Kidney tubule cell (primary cell): Measurements from ENCODE around the gene FHOD1.

ENCODE experiments used
- DNase-seq: peaks from one replicate; pipeline ENCODE4 v3.0.0-alpha.2; 2018; ENCODE audit warnings: low spot score

FHOD1 gene

DNA sequence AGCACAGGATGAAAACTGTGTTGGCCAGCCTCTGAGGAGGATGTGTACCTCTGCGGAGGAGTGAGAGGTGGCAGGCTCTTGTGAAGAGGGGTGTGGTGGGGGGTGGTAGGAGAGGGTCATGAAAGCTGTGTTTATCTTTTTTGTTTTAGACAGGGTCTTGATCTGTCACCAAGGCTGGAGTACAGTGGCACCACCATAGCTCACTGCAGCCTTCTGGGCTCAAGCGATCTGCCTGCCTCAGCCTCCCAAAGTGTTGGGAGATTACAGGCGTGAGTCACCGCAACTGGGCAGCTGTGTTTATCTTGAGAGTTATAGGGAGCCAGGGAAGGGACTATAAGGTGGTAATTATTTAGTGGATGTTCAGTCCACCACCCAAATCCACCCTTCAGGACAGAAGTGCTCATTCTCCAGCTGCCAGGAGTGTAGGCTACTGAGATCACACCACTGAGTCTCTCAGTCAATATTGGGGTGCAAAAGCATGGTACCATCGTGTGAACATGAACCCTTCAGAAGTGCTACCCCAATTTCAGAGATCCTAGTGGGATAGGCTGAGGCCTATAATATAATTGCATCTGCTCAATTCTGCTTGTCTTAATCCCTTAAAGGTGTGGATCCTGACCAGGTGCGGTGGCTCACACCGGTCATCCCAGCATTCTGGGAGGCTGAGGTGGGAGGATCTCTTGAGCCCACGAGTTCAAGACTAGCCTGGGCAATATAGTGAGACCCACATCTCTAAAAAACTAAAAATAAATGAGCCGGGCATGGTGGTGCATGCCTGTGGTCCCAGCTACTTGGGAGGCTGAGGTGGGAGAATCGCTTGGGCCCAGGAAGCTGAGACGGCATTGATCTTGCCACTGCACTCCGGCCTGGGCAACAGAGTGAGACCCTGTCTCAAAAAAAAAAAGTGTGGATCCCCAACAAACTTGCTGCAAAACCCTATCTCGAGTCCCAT lies 56.6 kb downstream of the FHOD1 start:
- no peak for DNase-seq

DNA sequence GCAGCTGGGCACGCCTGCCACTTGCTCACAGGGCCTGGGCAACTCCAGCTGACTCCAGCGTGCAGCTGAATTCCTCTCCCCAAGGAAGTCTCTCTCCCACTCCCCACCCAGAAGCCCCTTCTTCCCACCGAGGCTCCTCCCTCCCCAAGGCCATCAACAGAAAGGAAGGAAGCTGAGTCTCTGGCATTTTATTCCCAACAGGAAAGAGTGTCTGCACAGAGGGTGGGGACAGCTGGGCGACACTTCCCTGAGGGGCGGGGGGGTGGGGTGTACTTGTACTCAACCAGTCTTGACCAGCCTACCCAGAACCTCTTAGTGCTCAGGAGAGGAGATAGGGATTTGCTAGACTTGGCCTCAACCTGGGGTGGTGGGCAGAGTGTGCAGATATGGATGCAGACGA lies 57.2 kb downstream of the FHOD1 start, which contains the start of gene EXOC3L1:
Gene EXOC3L1, minus strand, starts transcription at position 96 of the 400 bp plus-strand sequence. CDS start 460 bp downstream, outside the sequence.
- DNase-seq = no peak

DNA sequence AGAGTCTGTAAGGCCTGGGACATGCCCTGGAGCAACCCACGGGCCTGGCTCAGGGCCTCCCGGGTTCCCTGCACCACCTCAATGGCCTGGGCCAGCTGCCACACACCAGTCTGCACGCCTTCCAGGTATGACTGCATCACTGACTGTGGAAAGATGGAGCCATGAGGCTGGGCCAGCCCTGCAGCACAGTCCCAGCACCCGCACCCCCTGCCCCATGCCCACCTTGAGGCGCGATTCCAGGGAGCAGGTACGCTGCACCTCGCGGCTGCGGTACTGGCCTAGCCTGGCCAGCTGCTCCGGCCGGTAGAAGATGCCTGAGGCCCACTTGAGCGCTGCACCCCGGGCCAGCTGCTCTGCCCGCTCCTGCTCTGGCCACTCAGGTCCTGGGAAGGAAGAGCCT lies 58.5 kb downstream of the FHOD1 start:
- no peak for DNase-seq

DNA sequence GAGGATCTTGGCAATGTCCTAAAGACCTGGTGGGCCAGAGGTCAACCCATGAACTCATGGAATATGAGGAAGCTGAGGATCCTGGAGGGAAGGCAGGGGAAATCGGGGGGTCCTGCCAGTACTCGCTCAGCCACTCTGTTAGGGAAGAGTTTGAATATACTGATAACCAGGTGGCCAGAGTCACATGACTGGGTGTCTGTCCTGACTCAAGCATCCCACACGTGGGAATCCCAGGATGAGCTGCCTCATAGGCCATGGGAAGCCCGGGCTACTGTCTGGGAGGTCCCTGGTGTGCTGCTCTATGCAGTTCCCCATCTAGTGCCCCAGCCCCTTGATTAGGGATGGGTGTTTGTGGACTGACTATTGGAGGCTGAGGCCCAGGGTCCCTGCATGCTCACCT lies 59.0 kb downstream of the FHOD1 start:
- no peak for DNase-seq

DNA sequence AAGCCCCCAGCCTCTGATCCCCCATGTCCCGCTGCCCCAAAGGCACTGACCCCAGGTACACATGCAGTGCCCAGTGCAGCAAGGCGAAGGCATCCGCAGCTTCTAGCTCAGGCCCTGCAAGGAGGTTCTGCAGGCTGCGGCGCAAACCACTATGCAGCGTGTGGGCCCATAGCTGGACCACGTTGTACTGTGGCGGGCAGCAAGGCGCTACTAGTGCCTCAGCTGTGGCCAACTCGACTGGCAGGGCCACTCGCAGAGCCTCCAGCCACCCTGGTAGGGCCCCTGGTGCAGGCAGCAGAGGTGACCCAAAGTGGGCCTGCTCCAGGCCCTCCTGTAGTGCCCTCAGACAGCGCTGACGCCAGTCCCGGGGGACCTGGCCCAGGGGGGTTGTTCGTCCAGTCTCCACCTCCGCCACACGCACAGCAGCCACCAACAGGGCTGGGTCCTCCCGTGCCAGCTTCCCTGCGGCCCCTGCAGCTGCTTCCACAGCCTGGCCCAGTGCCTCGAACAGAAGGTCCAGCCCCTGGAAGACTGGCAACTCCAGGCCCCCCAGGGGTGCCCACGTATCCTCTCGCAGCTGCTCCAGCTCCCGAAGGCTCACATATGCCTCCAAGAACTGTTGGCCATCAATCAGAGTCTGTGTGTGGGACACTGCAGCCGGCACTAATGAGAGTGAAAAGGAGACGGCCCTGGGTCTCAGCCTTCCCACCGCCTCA lies 59.9 kb downstream of the FHOD1 start:
- no peak for DNase-seq

DNA sequence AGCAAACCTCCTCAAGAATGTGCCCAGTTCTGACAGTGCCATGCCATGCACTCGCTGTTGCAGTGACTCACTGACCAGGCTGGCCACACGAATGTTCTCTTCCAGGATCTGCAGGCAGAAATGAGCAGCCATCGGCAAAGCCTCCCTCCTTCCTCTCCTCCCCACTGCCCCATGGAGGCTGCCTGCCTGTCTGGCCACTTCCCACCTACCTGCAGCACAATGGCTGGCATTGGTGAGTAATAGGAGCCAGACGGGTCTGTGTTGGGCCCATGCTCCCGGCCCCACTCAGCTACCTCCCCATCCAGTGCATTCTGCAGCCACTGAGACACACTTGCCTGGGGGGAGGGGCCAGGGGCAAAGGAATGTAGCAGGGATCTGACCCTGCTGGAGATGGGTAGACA lies 60.7 kb downstream of the FHOD1 start:
- peak; percentile 93 for DNase-seq

DNA sequence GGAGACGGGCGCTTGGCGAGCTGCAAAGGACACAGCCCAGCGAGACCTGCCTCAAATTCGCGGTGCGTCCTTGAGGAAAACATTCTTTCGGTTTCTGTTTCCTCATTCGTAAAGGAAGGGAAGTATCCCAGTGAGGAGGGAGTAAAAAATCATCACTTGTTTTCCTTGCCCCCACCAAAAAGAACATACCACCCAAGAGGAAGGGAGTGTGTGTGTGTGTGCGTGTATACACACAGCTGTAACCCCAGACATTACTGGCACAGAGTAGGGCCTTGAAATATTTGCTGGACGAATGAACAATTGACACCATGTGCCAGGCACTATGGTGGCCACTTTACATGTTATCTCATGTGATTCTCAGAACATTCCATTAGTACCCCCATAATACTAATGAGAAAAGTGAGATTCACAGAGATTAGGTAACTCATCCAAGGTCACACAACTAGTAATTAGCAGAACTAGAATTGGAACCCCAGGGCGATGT lies 61.6 kb downstream of the FHOD1 start:
- DNase-seq = no peak

DNA sequence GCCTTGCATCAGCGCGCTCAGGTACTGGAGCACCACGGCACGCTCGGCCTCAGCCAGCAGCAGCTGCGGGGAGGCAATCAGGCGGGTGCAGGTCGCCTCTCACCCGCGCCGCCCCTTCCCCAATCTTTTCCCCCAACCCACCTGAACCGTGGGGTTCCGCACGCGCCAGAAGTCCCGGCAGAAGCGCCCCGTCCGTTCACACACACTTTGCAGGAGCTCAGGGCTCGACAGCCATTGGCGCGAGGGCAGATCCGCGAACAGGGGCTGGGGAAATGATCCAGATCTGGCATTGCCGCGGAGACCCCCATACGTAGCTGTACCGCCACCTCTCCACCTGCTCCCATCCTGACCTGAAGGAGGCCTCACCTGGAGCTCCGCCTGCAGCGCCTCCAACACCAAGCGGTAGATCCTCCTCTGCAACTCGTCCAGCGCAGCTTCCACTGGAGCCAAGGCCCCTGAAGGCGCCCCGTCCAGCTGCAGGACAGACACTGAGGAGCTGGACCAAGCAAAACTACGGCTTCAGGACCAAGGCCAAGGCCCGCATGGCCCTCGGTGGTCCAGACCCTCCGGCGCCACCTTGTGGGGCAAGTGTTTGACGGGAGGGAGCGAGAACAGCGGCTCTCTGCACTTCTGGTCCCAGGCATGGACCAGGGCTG lies 62.2 kb downstream of the FHOD1 start:
- DNase-seq = peak; percentile 90

DNA sequence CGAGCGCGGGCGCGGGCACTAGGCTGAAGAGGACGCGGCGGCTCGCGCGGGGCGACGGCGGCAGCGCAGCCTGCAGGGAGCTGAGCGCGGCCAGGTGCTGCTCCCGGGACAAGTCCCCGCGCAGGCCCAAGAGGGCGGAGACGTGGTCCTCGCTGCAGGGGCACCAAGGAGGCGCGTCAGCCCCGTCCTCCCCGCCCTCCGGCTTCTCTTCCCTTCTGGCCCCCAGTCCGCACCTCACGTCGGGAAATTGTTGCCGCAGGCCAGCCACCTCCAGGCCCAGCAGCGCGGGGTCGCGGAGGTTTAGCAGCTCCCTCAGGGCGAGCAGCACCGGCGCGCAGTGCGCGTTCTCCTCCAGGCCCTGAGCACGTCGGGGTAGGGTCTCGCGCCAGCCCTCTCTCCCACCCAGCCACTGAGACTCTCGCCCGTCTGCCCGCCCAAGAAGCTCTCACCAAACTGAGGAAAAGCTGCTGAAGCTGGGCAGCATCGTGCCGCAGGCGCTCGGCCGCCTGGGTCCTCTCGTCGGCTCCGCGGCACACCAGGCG lies 62.8 kb downstream of the FHOD1 start:
- DNase-seq = no peak

DNA sequence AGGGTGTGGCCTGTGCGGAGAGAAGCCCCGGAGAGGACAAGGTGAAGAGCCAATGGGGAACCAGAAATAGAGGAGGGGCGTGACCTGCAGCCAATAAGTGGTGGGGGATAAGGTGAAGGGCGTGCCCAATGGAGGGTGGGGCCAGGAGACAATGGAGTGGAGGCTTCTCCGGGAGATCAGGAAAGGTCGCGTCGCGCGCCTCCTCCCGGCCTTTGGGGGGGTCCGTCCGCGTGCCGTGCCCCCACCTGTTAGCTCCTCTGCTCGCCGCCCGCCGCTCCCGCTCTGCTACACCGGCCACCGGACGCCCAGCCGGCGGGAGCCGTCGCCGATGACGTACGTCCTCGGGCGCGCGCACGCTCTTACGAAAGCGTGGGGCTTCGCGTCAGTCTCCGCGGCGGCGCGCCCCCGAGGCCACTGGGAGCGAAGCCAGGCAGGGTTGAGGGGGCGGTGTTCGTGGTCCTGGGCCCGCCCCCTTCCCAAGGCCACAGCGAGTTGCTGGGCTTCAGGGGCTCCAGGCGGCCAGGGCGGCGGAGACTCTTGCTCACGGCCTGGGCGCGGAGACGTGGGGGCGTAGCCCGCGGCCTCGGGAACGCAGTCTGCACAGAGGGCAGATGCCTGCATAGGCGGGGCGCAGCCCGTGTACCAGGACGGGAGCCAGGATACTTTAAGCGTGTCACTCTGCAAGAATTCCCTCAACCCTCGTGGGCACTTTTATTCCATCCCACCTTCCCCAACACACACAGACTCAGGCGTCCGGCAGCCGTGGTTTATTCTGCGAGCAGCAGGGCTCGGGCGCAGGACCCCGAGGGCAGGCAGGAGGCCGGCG lies 63.4 kb downstream of the FHOD1 start, which contains the start of gene MATCAP1:
Gene MATCAP1, minus strand, starts transcription at position 337 of the 826 bp plus-strand sequence. CDS start 3,353 bp downstream, outside the sequence.
- DNase-seq = peak; percentile 98

DNA sequence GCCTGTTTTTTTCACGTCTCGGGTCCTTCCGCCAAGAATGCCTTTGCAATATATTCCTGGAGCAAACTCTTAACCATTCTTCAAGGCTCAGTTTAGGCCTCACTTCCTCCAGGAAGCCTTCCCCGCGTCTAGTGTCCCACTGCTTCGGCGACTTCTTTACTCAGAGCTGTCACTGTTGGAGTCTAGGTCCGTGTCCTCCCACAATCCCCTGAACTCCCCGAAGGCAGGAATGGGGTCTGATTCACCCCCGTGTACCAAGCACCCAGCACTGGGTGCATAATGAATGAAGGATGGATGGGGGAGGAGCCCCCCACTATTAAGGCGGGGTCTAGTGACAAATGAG lies 64.0 kb downstream of the FHOD1 start:
- no peak for DNase-seq

DNA sequence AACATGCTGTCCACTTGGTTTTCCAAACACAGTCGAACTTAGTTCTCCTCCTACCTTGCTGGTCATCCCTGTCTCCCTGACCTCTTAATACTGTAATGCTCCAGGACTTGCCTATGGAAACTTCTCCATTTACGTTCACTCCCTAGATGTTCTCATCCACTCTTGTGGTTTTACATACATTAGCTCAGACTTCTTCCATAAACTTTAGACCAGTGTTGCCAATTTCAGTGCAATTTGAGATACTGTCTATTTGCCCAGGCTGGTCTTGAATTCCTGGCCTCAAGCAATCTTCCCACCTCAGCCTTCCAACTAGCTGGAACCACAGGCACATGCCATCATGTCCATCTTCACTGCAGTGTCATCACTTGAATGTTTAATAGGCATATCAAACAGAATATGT lies 65.0 kb downstream of the FHOD1 start:
- no peak for DNase-seq

DNA sequence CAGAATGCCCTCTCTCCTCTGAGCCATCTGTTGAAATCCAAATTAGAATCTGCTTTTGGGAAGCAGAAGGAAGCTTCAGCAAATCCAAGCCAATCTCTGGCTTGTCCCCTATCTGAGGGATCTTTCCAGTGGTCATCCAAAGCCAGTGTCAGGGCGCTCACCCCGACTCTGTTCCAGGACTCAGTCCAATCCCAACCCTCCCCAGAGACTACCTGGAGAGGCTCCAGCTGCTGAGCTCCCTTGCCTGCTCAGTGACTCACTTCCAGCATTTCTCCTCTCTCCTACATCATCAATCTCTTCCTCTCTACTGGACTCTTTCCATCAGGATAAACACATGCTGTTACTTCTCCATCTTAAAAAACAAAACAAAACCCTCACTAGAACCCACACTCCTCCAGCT lies 65.9 kb downstream of the FHOD1 start:
- DNase-seq = peak; percentile 52

DNA sequence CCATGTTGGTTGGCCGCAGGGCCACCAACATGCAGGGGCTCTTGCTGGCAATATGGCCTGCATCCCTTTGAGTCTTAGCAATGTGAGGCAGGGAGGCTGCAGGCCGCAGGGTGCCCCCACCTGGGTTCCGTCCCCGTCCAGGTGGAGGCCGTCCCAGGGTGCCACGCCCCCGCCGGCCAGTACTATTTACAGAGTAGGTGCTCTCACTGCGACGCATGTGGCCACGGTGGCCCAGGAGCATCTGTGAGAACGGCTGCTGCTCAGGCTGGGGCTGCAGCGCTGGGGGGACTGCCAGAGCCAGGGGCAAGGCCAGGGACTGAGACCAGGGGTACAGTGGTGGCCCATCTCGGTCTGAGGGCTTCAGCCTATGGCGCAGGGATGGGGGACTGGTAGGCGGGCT lies 67.1 kb downstream of the FHOD1 start:
- no peak for DNase-seq

DNA sequence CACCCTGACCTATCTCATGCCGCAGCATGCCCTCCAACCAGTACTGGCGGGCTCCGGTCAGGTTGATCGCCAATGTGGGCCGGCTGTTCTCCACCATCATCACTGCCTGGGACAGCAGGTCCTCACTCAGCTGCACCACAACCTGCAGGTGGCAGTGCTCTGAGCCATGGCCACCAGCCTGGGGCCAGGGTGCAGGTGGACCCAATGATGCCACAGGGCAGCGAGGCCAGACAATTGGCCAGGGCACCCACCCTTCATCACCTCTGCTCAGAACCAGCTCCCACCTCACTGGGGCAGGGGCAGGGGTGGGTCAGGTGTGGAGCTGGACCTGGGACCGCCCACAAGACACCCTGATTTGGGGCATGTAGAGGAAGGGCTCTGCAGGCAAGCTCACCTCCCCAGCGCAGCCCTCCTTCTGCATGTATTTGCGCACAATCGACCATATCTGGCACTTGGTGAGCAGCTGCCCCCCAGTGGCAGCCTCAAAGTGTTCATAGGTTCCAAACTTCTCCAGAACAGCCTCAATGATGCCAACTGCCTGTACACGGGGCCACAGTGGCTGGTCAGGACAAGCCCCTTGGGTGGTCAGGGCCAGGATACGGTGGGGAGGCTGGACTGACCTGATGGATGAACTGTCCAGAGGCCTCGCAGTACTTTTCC lies 67.7 kb downstream of the FHOD1 start:
- DNase-seq = no peak
